Measurements from ENCODE around the gene IL33. TPM values are rescaled to one million over a fixed set of nuclear protein-coding genes. Genes with fewer than 3 reads are reported as not detected.

The IL33 gene
- polyA plus RNA-seq, 1 donor (not counting 4 experiments of a cell fraction or from before 2014, with no cell fraction given): 7.8 TPM

GRCh38 chr9:6209966-6210365, 5.6 kb upstream of the IL33 start:
- TF ChIP-seq CTCF (optimal IDR thresholded peaks at IDR 0.05 in 1 of 3, IDR thresholded peaks at IDR 0.05 in 1 of 3, conservative IDR thresholded peaks at IDR 0.05 in 1 of 3; ENCODE audit: extremely low read depth in 1 of 3, insufficient read depth in 2 of 3, low read length in 3 of 3) (no peak), EZH2 (IDR thresholded peaks at IDR 0.05; ENCODE audit: low read length) (no peak)
- FAIRE-seq: no peak
- Histone ChIP-seq H3K27me3 (ENCODE audit: control insufficient read depth, extremely low read depth, insufficient read depth, low read length) (no peaks in the 10 kb centered on the region), H3K9ac (ENCODE audit: control insufficient read depth, extremely low read depth, insufficient read depth, low read length) (no peak overlapping the region), H3K4me3 (ENCODE audit: control insufficient read depth in 2 of 3, extremely low read depth in 1 of 3, insufficient read depth in 2 of 3, low read depth in 1 of 3, low read length in 3 of 3) (no peak overlapping the region), H3K4me1 (ENCODE audit: control insufficient read depth, extremely low read depth, insufficient read depth, low read length) (peaks cover 12% of the 10 kb centered on the region), H3K36me3 (ENCODE audit: control insufficient read depth in 2 of 2, extremely low read depth in 1 of 2, insufficient read depth in 2 of 2, low read length in 2 of 2) (no peaks in the 10 kb centered on the region), H2AFZ (ENCODE audit: control insufficient read depth, low read length) (no peak overlapping the region), H4K20me1 (ENCODE audit: control insufficient read depth, extremely low read depth, insufficient read depth, low read length) (no peaks in the 10 kb centered on the region), H3K4me2 (ENCODE audit: control insufficient read depth, extremely low read depth, insufficient read depth, low read depth, low read length) (no peak overlapping the region), H3K27ac (ENCODE audit: control insufficient read depth, insufficient read depth, low read length) (no peak overlapping the region), H3K9me3 (ENCODE audit: control insufficient read depth, low read depth, low read length) (no peaks in the 10 kb centered on the region), H3K79me2 (ENCODE audit: control insufficient read depth, insufficient read depth, low read length) (no peaks in the 10 kb centered on the region), H3K9me1 (ENCODE audit: control insufficient read depth, extremely low read depth, insufficient read depth, low read length) (no peaks in the 10 kb centered on the region)
- DNase-seq (ENCODE audit: low read depth, low spot score): no peak
- dilution Hi-C loops (cut with MboI; ENCODE audit: extremely low pct_ligation_motif_present, low sequenced_read_pairs): loop anchor here (25.0 kb wide), 1 partner anchor 102 kb away; no protein-coding TSS in a partner anchor

GRCh38 chr9:6212722-6213375, 2.8 kb upstream of the IL33 start:
- no peaks in the 10 kb centered on the region for H3K36me3 ChIP-seq (ENCODE audit: control insufficient read depth in 2 of 2, extremely low read depth in 1 of 2, insufficient read depth in 2 of 2, low read length in 2 of 2)
- no peaks in the 10 kb centered on the region for H3K79me2 ChIP-seq (ENCODE audit: control insufficient read depth, insufficient read depth, low read length)
- H4K20me1 ChIP-seq (ENCODE audit: control insufficient read depth, extremely low read depth, insufficient read depth, low read length): no peaks in the 10 kb centered on the region
- no peak overlapping the region for H3K4me2 ChIP-seq (ENCODE audit: control insufficient read depth, extremely low read depth, insufficient read depth, low read depth, low read length)
- no peaks in the 10 kb centered on the region for H3K9me1 ChIP-seq (ENCODE audit: control insufficient read depth, extremely low read depth, insufficient read depth, low read length)
- H3K9ac ChIP-seq (ENCODE audit: control insufficient read depth, extremely low read depth, insufficient read depth, low read length): no peak overlapping the region
- peaks cover 14% of the 10 kb centered on the region for H3K4me1 ChIP-seq (ENCODE audit: control insufficient read depth, extremely low read depth, insufficient read depth, low read length)
- H3K9me3 ChIP-seq (ENCODE audit: control insufficient read depth, low read depth, low read length): no peaks in the 10 kb centered on the region
- H2AFZ ChIP-seq (ENCODE audit: control insufficient read depth, low read length): no peak overlapping the region
- no peaks in the 10 kb centered on the region for H3K27me3 ChIP-seq (ENCODE audit: control insufficient read depth, extremely low read depth, insufficient read depth, low read length)
- FAIRE-seq (no peak), DNase-seq (ENCODE audit: low read depth, low spot score) (no peak)
- H3K27ac ChIP-seq (ENCODE audit: control insufficient read depth, insufficient read depth, low read length): no peak overlapping the region
- no peak overlapping the region for H3K4me3 ChIP-seq (ENCODE audit: control insufficient read depth in 2 of 3, extremely low read depth in 1 of 3, insufficient read depth in 2 of 3, low read depth in 1 of 3, low read length in 3 of 3)
- dilution Hi-C loops (cut with MboI; ENCODE audit: extremely low pct_ligation_motif_present, low sequenced_read_pairs): loop anchor here (25.0 kb wide), 1 partner anchor 99 kb away; no protein-coding TSS in a partner anchor
- TF ChIP-seq CTCF (optimal IDR thresholded peaks at IDR 0.05 in 1 of 3, IDR thresholded peaks at IDR 0.05 in 1 of 3, conservative IDR thresholded peaks at IDR 0.05 in 1 of 3; ENCODE audit: extremely low read depth in 1 of 3, insufficient read depth in 2 of 3, low read length in 3 of 3) (no peak), EZH2 (IDR thresholded peaks at IDR 0.05; ENCODE audit: low read length) (no peak)

All from keratinocyte (primary cell).